ENCODE measurements around the gene ATXN1.

Gene ATXN1

DNA sequence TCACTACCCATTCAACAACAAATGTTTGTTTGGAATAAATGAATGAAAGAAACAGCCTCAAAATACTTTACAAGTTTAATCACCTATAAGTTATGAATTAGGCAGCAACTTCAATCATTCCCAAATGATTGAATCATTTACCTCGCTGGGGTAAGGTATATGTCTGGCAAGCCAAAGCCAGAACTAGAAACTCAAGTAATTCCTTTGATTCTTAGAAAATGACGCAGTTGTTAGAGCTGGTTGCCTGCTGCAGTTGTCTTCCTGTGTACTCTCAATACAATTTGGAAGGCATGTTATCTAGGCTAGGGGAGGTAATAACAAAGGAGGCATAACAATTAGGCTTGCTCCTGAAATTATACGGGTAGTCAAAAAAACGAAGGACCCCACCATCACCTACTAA lies 160.6 kb downstream of the ATXN1 start:
- DNase-seq: no peak

DNA sequence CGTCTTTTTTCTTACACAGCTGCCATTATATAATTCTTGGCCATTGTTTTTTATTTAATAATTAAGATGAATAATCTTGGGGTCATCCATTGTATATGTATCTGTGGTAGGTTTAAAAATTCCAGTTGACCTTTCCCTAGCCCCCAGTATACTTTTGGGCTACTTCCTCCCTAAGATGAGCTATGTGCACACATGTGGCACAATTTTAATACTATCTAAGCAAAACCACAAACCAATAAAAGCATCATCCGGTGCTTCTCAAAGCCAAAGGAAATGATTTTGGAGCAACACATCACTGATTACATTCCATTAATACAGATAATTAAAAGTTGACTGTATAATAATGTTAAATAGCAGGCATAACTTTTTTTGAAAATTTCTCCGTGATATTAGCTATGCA lies 161.2 kb downstream of the ATXN1 start:
- no peak for DNase-seq

DNA sequence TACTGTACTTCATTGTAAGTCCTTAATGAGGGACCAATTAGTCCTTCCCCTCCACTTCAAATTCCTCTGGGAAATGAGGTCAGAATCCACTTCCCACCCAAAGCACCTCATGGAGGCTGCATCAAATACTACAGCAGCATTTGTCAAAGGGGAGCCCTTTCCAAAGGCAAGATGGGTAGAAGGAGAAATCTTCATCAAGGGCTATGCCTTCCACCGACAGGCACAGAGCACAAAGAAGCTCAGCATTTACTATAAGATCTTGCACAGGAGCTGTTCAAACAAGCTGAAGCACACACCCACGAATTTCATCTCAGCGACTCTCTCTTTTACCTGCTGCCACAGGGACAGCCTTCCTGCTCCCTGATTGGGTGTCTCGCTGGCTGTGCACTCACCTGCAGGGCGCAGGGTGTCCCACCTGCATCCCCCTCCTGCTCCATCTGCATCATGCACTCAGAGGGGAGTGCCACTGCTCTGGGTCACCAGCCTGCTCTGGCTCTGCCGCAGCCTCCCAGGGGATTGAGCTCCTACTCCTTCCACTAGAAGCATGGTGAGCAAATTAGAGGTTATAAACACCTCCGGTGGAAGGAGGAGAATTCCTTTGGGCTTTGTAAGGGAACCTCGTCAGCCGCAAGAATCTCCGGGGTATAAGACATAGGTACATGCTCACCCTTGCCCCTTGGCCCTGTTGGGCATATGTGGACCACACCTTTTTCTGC lies 164.5 kb downstream of the ATXN1 start:
- no peak for DNase-seq

DNA sequence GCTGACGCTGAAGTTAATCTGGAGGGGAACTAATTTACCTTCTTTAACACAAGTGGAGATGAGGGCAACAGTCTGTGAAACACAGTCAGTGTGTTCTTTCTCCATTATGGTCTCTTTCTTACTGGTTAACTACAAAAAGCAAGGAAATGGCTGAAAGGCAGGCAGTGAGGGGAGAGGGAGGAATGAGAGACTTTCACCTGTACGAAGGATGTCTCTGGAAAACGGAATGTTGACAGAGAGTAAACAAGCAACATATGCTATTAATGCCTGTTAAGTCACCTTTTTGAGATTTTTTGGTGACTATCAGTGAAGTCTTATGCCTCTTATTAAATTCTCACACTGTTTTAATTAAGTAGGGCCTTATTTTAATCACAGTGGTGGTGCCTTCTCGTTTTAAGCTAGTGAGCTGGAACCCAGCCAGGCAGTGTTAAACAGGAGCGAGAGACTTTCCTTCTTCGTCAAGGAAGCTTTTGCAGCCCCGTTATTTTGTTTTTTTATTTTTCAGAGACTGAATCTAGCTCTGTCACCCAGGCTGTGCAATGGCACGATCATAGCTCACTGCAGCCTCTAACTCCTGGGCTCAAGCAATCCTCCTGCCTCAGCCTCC lies 165.6 kb downstream of the ATXN1 start:
- DNase-seq: no peak

DNA sequence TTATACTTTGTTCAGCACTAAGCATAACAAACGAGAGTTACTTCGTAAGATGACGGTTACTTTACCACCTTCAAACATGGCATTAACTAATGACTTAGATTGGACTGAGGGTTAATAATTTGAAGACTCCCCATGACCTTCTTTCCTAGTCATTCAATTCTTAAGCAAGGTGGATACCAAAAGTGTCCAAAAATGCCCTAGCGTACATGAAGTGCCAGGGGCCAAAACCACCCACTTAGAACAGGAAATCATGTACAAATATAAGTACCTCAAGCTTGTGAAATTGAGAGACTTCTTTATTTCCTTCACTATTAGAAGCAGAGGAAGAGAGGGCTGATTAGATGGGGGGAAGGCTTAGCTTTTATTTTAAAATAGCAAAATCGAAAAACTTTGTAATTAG lies 166.4 kb downstream of the ATXN1 start:
- DNase-seq: peak in 1 of 2 donors; percentile 13

DNA sequence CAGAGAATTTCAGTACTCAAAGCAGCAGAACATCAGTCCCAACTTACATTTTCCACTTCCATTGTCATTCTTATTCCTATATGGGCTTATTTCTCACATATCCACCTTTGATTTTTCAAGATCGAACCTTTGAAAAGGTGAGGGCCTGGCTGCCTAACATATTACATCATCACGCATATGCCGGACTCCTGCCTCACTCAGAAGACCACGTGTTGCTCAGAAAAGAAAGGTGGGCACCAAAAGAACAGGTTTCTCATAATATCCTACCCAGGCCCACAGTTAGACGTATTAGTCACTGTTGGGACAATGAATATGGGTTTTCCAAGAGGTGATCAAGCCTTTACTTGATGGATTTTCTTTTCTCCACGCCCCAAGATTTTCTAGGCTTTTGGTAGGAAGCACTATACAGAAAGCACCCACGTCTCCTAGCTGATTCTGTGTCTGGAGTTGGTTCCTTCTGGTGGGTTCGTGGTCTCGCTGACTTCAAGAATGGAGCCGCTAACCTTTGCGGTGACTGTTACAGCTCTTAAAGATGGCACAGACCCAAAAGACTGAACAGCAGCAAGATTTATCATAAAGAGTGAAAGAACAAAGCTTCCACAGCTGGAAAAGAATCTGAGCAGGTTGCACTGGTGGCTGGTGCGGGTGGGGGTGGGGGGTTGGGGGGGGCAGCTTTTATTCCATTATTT lies 168.9 kb downstream of the ATXN1 start:
- DNase-seq: no peak

DNA sequence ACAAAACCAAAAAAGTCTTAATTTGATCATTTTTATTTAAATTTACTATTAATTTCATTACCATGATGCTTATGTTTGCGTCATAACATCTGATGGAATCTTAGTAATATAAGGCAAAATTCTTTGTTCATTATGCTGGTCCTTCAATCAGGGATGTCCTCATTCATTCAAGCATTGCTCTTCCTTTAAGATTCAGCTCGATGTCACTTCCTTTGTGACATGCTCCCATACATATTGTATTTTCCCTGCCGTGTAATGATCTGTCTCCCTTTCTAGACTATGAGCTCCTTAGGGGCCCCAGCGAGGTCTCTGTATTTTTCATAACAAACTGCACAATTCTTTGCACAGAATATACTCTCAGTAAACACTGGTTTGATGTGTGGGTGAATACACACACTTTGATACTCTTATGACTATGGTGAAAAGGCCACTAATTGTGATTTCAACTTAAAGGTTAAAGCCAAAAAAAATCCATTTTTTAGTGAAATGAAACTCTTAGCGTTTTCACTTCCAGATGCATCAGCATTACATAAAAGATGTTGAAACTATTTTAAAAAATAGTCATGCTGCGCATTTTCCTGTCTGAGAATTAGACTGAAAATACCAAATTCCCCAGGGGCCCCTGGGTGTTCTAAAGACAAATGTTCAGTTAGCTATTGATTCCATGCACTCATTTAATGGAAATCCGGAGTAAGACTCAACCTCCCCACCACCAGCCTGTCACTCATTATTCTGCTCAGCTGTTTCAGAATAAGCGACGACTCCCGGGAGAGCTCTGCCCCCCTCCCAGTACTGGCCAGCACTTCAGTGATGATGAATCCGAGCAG lies 169.7 kb downstream of the ATXN1 start:
- DNase-seq: peak; percentile 32 to 50

DNA sequence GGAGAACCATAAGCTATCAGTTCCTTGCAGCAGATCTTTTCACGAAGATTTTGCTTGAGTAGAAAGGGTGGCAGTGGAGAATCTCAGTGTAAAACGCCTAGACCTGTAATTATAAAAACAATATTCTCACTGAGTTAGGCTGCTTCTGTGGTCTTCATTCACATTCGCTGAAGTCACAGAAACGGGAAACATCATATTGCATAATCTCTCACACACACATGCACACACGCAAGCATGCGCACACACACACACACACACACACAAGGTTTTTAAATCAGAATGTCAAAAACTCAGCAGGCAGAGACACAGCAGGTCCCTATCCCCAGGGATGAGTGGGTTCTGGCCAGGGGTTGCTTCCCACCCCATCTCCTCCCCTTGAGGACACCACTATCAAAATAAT lies 175.5 kb downstream of the ATXN1 start:
- peak; percentile 63 to 66 for DNase-seq

DNA sequence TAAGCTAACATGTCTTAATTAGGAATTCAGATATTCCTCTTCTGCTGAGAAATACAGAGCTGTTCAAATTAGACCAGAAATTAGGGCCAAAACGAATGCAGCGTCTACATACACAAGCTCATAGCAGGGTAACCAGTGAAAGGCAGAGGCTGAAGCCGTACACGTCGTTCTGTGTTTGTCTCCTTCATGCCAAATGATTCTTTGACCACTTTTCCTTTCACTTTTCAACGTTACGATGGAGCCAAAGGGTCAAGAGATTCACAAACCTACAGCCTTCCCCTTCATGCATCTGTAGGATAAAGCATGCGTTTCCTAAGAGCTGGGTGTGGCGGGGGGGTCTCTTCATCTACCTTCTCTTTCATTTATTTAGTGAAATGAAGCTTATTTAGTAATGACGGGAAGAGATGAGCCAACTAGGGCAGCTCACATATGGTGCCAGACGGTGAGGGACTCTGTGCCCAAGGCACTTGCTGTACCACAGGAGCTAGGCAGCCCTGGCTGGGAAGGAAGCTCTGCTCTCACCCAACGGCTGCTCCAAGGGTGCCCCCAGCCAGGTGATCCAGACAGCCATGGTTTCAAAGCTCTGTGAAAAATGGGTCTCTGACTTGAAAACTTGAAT lies 178.0 kb downstream of the ATXN1 start:
- no peak for DNase-seq

DNA sequence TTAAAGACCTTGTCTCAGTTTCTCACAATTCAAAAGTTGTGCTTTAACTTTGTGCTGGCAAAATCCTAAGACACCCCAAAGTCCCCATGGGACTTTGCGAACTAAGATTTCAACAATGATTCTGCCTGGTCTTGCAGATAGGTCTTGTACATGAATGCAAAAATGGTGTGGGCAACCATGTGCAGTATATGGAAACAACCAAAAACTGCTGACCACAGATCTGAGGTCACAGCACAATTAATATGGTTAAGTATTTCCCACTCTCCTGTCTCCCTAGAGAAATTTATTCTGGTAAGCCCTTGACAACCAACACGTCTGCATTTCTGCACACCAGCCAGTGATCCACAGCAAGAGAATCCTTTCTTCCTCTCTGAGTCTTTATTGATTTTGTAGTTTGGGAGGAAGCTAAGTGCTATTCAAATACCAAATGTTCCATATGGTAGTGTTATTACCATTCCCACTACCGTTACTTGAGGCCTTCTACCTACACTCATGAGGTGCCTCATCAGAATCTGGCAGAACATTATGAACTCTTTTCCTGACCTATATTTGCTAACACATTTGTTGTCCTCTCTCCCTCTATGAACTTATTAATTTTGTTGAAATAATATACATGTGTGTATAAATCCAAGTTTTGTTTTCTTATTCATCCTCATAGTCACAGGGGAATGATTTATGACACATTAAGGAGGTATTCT lies 178.7 kb downstream of the ATXN1 start:
- no peak for DNase-seq

DNA sequence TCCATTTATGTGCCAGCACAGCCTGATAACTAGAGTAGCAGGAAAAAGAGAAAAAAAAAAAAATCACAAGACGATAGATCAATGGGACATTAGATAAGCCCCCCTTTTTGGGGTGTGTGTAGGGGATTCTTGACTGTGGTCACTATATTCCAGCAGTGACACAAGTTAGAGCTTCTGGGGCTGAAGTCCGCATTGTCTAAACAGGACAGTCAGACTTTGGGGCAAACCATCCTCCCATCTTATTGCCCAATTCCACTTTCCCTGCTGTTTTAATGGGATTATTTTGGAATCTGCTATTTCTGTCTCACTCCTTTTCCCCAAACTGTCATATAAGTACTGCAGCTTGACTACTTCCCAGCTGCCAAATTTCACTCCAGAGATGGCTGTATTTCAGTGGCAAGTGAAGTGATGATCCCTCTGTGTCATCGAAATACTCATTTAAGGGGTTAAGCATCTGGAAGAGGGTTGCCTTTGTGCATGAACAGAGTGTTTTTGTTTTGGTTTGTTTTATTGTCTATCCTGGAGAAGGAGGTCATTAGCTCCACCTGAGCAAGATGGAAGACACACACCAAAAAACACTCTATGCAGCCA lies 182.5 kb downstream of the ATXN1 start:
- no peak for DNase-seq

DNA sequence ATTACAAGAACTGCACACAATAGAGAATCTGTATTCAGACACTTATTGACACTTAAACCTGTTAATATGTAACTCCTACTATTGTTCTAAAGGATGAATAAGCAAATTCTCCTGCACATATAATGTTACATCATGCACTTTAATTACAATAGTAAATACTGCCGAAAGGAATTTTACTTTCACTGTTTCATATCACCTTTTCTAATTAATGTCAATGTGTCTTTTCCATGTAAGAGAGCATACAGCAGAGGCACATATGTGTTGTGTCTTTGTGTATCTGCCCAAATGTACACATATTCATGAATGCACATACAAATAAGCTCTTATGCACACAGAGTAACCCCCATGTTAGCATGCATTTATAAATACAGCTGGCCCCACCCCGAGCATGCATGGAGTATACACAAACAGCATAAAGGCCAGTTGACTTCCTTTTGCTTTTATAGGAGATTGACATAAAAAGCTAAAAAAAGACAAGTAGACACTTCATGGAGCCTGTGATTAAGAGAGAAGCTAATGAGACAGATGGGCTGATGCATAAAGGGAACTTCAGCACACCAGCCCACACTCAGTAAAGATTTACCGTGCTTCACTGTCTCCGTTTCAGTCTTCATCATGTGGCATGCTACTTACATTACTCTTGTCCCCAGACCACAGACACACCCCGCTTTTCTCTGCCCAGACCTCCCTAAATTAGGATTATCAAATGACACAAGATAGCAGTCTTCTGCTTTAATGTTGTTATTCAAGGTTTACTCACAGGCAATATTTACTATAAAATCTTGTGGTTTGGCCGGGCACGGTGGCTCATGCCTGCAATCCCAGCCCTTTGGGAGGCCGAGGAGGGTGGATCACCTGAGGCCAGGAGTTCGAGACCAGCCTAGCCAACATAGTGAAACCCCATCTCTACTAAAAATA lies 184.6 kb downstream of the ATXN1 start:
- DNase-seq: peak; percentile 20 to 58

DNA sequence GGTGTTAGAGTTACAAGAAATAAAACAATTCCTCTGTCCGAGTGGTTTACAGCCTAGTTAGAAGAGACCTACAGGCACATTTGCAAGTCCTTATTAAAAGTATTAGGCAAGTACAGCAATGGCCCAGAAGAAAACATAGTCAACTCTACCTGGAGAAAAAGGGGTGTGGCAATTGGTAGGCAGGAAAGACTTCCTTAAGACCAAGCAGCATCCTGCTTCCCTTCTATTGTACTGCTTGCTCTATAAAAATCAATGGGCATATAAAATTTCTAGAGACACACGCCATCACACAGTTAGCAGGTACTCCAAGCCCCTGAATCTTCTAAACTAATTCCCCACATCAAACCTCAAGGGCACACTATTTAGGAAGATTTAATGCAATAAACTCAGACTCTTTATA lies 185.6 kb downstream of the ATXN1 start:
- no peak for DNase-seq

DNA sequence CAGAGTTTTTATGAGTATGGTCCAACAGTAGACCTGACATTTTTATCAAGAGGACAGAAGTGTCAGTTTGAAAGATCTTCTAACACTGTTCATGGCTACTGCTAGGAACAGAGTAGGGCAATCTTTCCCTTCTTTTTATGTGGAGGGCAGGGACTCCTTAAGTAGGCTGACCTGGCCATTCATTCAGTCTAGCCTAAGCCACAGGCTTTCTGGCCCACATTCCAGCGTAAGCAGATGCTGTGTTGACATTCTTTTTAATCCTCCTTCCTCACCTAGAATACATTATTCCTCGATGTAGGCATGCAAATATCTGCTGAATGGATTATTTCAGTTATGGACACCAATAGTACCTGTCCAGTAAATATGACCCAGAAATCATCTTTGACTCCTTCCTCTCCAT lies 188.3 kb downstream of the ATXN1 start:
- no peak for DNase-seq

DNA sequence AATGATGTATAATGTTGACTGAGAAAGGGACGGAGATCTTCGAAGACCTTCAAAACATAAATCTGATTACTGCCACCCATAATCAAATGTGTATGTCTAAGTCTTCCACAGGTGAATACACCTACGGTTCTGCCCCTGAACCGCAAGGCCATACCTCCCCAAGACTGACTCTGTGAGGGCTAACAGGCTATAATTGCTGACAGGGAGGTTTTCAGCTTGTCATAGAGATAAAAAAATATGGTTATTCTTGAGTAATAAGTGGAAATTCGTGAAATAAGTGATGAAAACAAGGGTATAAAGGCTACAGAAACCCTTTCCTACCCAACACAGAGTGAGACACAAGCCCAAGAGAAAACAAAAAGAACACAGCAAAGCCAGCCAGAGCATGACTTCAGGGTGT lies 188.9 kb downstream of the ATXN1 start:
- DNase-seq: no peak

DNA sequence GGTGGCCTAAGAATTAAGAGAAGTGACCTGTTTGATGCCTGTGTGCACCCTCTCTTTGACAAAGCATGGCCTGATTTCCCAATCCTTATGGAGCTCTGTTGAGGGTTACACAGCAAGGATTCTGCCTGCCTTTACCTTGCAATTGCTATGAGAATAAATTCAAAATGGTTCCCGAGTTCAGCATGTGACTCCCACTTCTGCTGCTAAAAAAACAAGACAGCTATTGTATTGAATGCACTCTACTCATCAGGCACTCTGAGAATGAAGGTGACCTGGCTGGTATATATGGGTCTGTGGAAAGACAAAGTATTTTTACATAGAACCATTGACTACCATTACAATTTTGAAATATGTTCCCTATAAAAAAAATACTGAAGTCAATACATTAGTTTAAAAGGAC lies 190.3 kb downstream of the ATXN1 start:
- no peak for DNase-seq

DNA sequence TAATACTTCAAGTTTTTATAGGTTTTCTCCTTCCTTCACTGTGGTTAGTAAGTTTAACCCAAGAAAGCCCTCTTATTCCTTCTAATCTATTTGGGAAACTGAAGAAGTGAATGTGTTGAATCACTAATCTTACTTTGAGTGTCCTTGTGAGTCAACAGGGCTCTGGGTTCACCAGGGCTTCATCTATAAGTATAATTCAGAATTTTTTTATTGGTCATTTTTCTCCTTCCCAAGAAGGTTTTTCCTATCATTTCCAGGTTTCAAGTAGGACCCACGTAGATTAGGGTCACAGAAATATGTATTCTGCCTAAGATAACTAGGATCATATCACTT lies 191.1 kb downstream of the ATXN1 start:
- DNase-seq: no peak

DNA sequence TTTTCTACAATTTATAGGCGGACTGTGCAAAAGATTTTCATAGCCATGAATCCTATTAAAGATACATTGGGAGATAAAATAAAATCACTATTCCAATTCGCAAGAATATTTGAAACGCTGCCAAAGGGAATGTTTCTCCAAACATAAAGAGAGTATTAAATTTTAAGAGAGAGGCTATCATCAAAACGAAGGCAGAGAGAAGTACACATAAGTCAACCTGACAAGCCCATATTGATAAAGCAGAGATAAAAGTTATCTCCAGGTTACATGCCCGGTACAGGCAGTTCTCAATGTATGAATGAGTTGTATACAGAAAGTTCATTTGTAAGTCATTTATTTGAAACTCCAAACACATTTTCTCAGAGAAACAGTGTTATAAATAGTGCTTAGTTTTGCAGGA lies 193.1 kb downstream of the ATXN1 start:
- DNase-seq: no peak

DNA sequence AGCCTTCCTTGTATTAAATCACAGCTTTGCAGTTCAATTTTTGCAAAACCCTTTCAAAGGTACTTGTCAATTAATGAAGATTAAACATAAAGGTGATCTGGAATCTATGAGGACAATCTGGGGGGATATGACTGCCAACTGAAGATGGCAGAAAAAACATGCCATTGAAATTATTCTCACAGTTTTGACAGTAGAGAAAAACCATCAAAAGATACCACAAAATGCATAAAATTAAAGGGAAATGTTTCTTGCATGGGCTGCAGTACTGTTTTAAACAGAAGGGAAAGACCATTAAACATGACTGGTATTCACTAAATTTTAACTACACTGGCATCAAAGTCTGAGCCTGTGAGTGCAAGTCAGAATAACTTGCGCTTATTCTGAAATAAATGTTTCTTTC lies 194.2 kb downstream of the ATXN1 start:
- no peak for DNase-seq

DNA sequence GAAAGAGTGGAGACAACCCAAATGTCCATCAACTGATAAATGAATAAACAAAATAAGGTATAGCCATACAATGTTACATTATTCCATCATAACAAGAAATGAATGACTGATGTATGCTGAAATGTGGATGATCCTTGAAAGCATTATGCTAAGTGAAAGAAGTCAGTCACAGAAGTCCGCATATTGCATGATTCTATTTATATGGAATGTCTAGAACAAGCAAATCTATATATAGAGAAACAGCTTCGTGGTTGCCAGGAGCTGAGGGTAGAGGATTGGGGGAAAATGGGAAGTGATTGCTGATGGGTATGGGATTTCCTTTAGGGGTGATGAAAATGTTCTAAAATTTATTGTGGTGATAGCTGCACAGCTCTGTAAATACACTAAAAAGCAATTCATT lies 196.8 kb downstream of the ATXN1 start:
- no peak for DNase-seq

DNA sequence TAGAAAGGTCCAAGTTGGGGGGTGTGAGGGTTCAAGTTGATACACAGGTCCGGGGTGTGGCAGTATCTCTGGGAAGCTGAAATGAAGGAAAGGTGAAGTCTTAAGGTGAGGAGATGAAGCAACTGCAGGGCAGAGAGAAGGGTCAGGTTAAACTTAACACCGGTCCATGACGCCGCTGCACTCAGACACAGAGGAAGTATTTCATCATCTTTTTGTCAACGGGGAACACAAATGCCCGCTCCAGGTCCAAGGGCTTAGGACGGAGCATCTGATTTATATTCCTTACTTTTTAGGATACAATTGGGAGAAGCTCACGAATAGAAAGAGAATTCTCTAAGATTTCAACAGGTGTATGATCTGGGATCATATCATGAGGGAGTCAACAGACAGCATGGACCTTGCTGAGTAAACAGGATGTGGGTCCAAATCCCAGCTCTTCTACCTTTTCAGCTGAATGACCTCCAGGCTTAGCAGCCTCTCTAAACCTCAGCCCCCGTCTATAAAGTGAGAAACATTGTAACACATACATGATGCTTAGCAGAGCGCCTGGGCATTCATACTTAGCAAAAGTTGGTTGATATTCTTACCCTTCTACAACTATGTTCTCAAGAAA lies 197.5 kb downstream of the ATXN1 start:
- DNase-seq: no peak
